IPS-18c (cell line): ENCODE data around the gene ZMIZ1.
A peak's percentile ranks its signal among the peaks of the same experiment; 100 is the strongest.

Experiments used
- H3K4me3 ChIP-seq: 2 replicates; pipeline ENCODE4 v1.7.0; 2013; ENCODE audit warnings: low read depth, mild to moderate bottlenecking, low read length, moderate library complexity; ENCODE audit not compliant: insufficient read depth
- H3K9me3 ChIP-seq: one replicate; pipeline ENCODE4 v1.6.1; 2013; ENCODE audit warnings: mild to moderate bottlenecking, low read length, moderate library complexity; ENCODE audit not compliant: control insufficient read depth, insufficient read depth

ZMIZ1 gene

GRCh38 chr10:79344502-79345195 lies 275.9 kb downstream of the ZMIZ1 start:
- H3K4me3 ChIP-seq = no peak overlapping the region
- H3K9me3 ChIP-seq = no peaks in the 10 kb centered on the region

DNA sequence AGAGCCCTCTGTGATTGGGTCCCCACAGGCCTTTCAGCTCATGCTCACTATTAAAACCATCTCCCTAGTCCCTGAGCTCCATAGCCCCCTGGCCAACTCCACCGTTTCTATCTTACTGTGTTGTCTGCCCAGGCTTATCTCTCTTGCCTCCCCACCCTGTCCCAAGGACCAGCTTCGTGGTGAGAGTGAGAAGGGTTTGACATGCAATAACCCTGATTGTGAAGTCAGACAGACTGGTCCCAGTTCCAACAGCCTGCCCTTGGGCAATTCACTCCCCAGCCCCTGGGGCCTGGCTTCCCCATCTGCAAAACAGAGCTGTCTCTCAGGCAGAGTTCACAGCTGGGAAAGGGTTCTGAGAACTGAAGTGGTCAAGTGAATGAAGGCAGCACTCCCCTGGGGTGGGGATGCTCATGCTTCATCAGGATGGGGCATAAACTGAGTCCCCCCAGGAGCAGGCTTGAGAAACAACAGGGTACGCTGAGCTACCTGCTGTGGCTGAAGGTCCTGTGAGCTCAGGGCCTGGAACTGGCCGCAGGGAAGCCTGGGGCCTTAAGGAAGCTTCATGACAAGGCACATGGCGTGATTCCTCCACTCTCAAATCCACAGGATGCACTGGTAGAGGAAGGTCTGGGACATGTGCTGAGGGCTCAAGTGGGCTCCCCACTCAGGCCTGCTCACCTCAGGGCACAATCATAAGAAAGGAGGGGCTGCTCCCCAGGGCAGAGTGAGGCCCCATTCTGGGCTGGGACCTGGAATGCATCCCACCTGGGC lies 276.7 kb downstream of the ZMIZ1 start:
- Histone ChIP-seq H3K9me3 (no peaks in the 10 kb centered on the region), H3K4me3 (no peak overlapping the region)

- no peaks in the 10 kb centered on the region for H3K9me3 ChIP-seq
Measured at GRCh38 chr10:79346012-79346340, 277.2 kb downstream of the ZMIZ1 start.

DNA sequence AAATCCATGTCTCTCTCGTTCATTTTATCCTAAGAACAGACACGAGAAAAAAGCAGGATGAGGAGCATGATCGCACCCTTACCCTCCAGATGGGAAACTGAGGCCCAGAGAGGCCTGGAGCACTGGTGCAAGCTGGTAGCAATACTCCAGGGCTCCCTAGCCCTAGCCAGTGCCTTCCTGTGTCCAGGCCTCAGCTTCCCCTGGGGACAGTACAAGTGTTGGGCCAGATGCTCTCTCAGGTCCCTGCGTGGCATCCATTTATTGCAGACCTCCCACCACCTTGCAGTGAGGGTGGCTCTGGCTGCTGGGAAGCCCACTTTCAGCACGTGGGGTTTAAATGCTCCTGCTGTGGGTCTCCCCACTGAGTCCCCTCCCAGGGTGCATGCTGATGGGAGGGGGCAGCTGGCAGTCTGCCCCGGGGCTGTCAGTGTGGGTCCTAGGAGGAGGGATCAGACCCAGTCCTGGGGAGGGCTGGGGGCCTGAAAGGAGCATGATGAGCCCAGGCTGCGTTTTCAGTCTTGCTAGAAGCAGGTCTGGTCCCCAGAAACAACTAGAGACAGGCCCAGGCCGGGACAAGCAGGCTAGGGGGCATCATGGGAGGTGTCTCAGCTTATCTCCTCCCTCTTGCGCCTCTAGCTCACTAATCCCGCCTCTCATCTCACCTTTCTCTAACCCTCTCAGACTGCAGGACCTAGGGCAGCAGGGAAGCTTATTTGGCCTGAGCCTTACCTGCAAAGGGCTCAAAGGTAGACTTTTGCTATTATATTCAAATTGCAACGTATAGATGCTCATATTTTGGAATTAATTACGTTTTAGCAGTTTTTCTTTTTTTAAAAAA lies 277.8 kb downstream of the ZMIZ1 start:
- H3K4me3 ChIP-seq = peak overlapping the region; percentile 84; the same call in 1 of the 2 replicates

More at GRCh38 chr10:79346012-79346340, 277.2 kb downstream of the ZMIZ1 start:
- H3K4me3 ChIP-seq = no peak overlapping the region

DNA sequence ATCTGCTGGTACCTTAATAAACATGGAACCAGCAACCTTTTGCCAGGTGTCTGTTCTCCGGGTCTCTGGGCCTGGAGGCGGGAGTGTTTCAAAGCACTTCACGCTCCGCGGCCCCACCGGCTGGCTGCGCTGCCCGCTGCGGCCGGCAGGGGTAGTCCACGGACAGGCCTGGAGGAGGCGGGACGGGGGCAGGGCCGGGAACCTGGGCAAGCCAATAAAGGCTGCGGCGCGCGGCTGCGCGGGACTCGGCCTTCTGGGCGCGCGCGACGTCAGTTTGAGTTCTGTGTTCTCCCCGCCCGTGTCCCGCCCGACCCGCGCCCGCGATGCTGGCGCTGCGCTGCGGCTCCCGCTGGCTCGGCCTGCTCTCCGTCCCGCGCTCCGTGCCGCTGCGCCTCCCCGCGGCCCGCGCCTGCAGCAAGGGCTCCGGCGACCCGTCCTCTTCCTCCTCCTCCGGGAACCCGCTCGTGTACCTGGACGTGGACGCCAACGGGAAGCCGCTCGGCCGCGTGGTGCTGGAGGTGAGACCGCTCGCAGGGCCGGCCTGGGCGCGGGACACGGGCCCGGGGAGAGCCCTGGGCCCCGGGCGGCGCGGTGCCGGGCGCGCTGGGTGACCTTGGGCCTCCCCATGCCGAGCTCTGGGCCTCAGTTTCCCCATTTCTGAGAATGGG lies 278.6 kb downstream of the ZMIZ1 start, which contains the start of gene PPIF:
PPIF (plus strand) TSS at position 244 of the 668 bp plus-strand sequence; CDS start at position 324, 80 bp downstream.
- no peaks in the 10 kb centered on the region for H3K9me3 ChIP-seq
- H3K4me3 ChIP-seq = peak within 1 kb of the TSS; percentile 84

More for the DNA sequence above, 277.8 kb downstream of the ZMIZ1 start:
- no peaks in the 10 kb centered on the region for H3K9me3 ChIP-seq

- no peaks in the 10 kb centered on the region for H3K9me3 ChIP-seq
- peak overlapping the region; percentile 84 for H3K4me3 ChIP-seq
Measured at GRCh38 chr10:79347894-79348639, 279.3 kb downstream of the ZMIZ1 start.

DNA sequence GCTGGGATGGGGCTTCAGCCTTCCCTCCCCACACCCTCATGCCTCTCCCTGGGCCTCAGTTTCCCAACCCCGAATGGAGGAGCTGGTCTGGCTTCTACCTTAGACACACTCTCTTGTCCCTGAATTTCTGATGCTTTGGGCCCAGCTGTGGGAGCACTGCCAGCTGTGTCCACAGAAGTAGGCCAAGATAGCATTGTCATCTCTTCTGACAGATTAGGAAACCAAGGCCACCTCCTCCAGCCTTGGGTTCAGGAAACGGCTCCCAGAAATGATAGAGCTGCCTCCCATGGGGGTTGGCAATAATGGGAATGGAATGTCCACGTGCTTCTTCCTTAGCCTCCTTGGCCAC lies 279.8 kb downstream of the ZMIZ1 start:
- no peaks in the 10 kb centered on the region for H3K9me3 ChIP-seq

DNA sequence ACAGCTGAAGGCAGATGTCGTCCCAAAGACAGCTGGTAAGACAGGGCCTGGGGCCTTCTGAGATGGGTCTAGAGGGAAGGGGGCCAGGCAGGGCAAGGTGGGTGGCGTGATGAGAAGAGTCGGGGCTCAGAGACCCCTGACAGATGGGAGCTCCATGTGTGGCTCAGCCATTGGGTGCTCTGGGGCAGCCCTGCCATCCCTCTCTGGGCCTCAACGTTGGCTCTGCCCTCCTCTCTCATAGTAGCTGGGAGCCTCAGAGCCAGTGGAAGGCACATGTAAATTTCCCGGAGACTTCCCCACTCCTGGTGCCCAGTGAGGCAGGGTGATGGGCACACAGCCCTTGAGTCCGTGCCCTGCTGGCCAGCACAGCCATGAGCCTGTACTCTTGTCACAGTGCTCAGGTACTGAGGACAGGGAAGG lies 280.3 kb downstream of the ZMIZ1 start:
- Histone ChIP-seq H3K4me3 (no peak overlapping the region; the same call in 1 of the 2 replicates), H3K9me3 (no peaks in the 10 kb centered on the region)

More for the DNA sequence above, 279.8 kb downstream of the ZMIZ1 start:
- peak overlapping the region; percentile 84; the same call in 1 of the 2 replicates for H3K4me3 ChIP-seq

DNA sequence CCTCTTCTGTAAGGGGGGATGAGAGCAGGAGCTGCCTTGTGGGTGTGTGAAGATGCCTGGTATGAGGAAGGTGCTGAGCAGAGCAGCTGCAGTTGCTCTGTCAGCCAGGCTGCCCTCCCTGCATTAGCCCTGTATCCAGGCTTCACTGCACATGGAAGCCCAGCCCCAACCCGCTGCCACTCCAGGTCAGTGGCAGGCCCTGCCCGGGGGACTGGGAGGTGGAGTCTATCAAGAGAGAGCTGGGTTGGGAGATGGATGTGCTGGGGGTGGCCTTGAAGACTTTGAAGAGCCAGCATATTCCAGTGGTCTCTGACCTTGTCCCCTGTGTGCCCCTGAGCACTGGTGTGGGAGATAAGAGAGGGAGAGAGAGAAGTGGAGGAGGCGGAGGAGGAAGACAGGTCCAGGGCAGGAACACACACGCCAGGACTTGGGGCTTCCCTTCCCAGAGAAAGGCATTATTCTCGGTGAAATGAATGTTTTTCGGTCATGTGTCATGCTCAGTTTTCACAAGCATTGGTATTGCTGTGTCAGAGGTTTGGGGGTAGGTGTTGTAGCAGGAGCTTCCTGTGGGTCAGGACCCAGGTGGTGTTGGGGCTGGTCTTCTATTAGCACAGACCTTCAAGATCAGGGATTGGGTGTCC lies 281.1 kb downstream of the ZMIZ1 start:
- Histone ChIP-seq H3K4me3 (no peak overlapping the region), H3K9me3 (no peaks in the 10 kb centered on the region)

DNA sequence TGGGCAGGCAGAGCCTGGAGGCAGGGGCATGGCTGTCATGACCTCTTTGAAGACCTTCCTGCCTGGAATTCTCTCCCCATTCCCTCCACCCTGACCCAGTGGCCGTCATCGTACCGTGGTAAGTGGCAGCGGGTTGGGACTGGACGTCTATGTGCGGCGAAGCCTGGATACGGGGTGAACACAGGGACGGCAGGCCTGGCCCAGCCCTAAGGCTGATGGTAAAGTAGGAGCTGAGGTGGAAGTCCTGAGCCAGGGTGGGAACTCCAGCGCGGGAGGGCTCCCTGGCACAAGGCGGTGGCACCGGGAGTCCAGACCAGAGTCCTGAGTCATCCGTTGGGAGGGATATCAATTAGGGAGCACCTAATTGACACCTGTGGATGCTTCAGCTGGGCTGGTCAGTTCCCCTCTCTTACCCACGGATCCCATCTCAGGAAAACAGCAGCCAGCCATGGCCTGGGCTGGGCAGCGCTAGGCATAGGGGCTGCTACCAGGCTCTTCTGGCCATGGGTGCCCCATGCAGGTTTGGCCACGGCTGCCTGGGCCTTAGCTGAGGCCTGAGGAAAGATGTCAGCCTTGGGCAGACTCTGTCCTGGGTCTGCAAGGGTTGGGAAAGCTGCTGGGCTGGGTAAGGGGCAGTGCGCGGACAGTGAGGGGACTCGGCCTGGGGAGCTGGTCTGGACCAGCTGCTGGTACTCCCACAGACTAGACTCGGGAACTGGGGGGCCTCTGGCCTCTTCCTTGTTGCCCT lies 281.8 kb downstream of the ZMIZ1 start:
- H3K9me3 ChIP-seq = no peaks in the 10 kb centered on the region
- H3K4me3 ChIP-seq = no peak overlapping the region

DNA sequence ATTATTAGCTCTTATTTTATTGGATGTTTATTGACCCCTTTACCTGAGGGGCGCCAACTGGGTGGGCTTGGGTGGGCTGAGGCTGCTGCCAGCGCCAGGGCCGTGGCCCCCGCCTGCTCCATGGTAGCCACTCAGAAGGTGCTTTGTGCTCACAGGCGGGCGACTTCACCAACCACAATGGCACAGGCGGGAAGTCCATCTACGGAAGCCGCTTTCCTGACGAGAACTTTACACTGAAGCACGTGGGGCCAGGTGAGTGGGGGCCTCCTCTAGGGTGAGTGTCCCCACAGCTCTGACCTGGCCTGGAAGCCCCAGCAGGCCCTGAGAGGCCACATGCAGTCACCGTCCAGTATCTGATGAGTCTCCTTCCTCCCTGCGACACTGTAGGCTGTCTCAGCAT lies 282.6 kb downstream of the ZMIZ1 start:
- no peak overlapping the region for H3K4me3 ChIP-seq
- no peaks in the 10 kb centered on the region for H3K9me3 ChIP-seq

GRCh38 chr10:79352035-79352877 lies 283.5 kb downstream of the ZMIZ1 start:
- H3K4me3 ChIP-seq = no peak overlapping the region
- H3K9me3 ChIP-seq = no peaks in the 10 kb centered on the region

- Histone ChIP-seq H3K9me3 (no peaks in the 10 kb centered on the region), H3K4me3 (no peak overlapping the region)
Measured at GRCh38 chr10:79353000-79353406, 284.2 kb downstream of the ZMIZ1 start.

- Histone ChIP-seq H3K4me3 (no peak overlapping the region), H3K9me3 (no peaks in the 10 kb centered on the region)
Measured at GRCh38 chr10:79353726-79354125, 285.0 kb downstream of the ZMIZ1 start.

DNA sequence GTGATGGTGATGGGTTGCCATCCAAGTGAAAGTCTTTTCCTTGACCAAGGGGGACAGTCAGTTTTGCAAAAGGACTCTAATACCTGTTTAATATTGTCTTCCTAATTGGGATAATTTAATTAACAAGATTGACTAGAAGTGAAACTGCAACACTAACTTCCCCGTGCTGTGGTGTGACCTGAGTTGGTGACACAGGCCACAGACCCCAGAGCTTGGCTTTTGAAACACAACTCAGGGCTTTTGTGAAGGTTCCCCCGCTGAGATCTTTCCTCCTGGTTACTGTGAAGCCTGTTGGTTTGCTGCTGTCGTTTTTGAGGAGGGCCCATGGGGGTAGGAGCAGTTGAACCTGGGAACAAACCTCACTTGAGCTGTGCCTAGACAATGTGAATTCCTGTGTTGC lies 285.4 kb downstream of the ZMIZ1 start:
- Histone ChIP-seq H3K9me3 (no peaks in the 10 kb centered on the region), H3K4me3 (no peak overlapping the region)
